ENCODE measurements around the gene ENTPD7. TPM values are rescaled to one million over a fixed set of nuclear protein-coding genes. Genes with fewer than 3 reads are reported as not detected.

Gene ENTPD7
- total RNA-seq, 2 experiments from 2014 or later: 6.9 to 7.6 TPM

DNA sequence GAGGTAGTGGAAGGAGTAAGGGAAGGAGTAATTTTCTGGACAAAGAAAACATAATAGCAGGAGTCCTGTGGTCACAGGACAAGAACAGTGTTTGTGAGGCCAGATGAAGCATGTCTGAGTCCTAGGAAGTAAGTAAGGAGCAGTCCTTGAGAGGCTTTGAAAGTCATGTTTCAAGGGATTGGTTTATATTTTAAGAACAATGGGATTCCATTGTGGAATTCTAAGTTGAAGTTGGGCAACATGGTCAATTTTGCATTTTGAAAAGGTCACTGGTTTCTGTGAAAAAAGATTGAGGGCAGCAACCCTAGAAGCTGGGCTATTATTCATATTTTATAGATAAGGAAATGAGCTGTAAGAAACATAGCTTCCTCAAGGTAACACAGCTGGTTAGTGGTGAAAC, 28.3 kb upstream of the ENTPD7 start:
- ChIA-PET CTCF (no interaction called here), POLR2A (no interaction called here)

GRCh38 chr10:99631496-99631895, 27.8 kb upstream of the ENTPD7 start:
- ChIA-PET CTCF (no interaction called here), POLR2A (no interaction called here)

DNA sequence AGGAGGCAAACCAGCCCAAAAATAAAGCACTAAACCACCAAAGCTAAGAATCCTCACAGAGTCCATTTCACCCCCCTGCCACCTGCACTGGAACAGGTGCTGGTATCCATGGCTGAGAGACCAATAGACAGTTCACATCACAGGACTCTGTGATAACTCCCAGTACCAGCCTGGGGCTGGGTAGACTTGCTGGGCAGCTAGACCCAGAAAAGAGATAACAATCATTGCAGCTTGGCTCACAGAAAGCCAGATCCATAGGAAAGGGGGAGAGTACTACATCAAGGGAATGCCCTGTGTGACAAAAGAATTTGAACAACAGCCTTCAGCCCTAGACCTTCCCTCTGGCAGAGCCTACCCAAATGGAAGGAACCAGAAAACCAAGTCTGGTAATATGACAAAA, 25.5 kb upstream of the ENTPD7 start:
- CTCF ChIA-PET: no interaction called here
- POLR2A ChIA-PET: no interaction called here

DNA sequence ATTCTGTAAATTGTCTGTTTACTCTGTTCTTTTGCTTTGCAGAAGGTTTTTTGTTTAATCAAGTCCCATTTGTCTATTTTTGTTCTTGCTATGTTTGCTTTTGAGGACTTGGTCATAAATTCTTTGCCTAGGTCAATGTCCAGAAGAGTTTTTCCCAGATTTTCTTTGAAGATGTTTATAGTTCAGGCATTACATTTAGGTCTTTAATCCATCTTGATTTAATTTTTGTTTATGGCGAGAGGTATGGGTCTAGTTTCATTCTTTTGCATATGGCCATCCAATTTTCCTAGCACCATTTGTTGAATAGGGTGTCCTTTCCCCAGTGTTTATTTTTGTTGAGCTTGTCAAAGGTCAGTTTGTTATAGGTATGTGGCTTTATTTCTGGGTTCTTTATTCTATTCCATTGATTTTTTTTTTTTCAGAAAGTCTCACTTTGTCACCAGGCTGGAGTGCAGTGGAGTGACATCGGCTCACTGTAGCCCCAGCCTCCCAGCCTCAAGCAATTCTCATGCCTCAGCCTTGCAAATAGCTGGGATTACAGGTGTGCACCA, 11.6 kb upstream of the ENTPD7 start:
- CTCF ChIA-PET: no interaction called here
- POLR2A ChIA-PET: interaction anchor here (0.7 kb wide), 1 partner anchor 15 kb away, joined by 3 read pairs; no protein-coding TSS in a partner anchor

DNA sequence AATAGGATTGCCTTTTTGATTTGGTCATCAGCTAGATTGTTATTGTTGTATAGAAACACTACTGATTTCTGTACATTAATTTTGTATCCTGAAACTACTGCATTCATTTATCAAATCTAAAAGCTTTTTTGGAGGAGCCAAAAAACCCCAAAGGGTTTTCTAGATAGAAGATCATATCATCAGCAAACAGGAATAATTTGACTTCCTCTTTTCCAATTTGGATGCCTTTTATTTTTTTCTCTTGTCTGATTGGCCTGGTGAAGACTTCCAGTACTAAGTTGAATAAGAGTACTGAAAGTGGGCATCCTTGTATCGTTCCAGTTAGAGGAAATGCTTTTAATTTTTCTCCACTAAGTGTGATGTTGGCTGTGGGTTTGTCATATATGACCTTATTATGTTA, 10.6 kb upstream of the ENTPD7 start:
- ChIA-PET POLR2A (no interaction called here), CTCF (no interaction called here)

GRCh38 chr10:99652800-99653390, 6.4 kb upstream of the ENTPD7 start:
- POLR2A ChIA-PET: no interaction called here
- CTCF ChIA-PET: no interaction called here

DNA sequence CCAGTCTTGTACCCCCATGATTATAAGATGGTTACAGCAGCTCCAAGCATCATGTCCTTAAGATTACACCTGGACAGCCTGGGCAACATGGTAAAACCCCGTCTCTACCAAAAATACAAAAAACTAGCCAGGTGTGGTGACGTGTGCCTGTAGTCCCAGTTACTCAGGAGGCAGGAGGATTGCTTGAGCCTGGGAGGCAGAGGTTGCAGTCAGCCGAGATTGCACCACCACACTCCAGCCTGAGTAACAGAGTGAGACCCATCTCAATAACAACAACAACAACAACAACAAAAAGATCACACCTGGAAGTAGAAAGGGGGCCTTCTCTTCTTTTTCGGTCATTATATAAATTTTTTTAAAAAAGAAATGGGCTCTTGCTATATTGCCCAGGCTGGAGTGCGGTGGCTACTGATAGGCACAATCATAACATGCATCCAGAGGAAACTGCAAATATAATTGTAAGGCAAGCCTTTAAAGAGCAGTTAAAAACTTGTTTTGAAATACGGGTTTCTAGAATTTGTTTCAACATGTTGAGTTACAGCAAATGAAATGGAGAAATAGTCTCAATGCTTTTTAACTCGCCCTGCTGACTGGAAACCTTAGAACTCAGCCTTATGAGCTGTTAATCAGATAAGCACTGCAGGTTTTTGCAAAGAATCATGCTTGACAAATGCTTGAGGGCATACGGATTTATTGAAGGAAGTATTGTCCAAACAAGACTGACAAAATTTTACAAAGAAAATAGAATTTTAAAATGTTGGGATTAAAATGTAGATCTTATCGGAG, 4.7 kb upstream of the ENTPD7 start:
- ChIA-PET CTCF (no interaction called here), POLR2A (interaction anchor here (1.0 kb wide), 1 partner anchor 33 kb away, joined by 3 read pairs; no protein-coding TSS in a partner anchor)

DNA sequence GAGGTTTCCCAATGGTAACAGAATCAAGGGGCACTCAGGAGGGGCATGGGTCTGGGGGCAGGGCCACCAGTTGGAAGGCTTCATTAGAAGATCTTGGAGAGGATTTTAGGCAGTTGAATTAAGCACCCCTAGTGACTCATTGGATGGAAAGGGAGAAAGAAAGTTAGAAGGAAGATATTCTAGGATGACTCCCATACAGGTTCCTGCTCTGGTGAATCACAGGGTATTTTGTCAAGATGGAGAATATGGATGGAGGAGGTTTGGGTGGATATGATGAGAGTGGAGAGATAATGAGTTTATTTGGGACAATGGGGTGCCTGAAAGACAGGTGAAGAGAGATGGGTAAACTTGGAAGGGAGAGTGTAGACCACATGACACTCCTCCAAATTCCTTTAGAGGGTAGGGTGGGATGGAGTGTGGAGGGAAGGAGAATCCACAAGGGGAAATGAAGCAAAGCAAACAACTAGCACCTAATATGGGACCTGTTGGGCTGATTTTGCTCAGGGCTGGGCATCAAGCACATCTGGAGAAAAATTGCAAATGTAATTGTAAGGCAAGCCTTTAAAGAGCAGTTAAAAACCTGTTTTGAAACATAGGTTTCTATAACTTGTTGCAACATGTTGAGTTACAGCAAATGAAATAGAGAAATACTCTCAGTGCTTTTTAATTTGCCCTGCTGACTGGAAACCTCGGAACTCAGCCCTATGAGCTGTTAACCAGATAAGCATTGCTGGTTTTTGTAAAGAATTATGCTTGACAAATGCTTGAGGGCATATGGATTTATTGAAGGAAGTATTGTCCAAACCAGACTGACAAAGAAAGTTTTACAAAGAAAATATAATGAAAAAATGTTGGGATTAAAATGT, 2.9 kb upstream of the ENTPD7 start:
- ChIA-PET CTCF (no interaction called here), POLR2A (no interaction called here)

GRCh38 chr10:99658622-99659030, 683 bp upstream of the ENTPD7 start:
- CTCF ChIA-PET: interaction anchor here (0.9 to 1.8 kb wide), 5 partner anchors 37 to 223 kb away, joined by 3 to 6 read pairs (median 4); no protein-coding TSS in a partner anchor
- POLR2A ChIA-PET: interaction anchor here (0.7 to 2.5 kb wide), 3 partner anchors 36 to 1308 kb away, joined by 3 to 21 read pairs (median 3); partner anchors contain the start of gene SLC25A28

GRCh38 chr10:99659868-99660366, 608 bp downstream of the ENTPD7 start:
- CTCF ChIA-PET: interaction anchor here (1.1 to 1.8 kb wide), 3 partner anchors 17 to 224 kb away, joined by 5 to 6 read pairs (median 6); no protein-coding TSS in a partner anchor
- POLR2A ChIA-PET: interaction anchor here (0.6 to 2.5 kb wide), 4 partner anchors 40 to 191 kb away, joined by 3 to 21 read pairs (median 4); partner anchors contain the start of gene SLC25A28

GRCh38 chr10:99660662-99661376, 1.5 kb downstream of the ENTPD7 start:
- POLR2A ChIA-PET: interaction anchor here (0.6 to 2.5 kb wide), 3 partner anchors 41 to 192 kb away, joined by 3 to 21 read pairs (median 4); partner anchors contain the start of gene SLC25A28
- CTCF ChIA-PET: interaction anchor here (1.1 kb wide), 1 partner anchor 16 kb away, joined by 5 read pairs; no protein-coding TSS in a partner anchor

DNA sequence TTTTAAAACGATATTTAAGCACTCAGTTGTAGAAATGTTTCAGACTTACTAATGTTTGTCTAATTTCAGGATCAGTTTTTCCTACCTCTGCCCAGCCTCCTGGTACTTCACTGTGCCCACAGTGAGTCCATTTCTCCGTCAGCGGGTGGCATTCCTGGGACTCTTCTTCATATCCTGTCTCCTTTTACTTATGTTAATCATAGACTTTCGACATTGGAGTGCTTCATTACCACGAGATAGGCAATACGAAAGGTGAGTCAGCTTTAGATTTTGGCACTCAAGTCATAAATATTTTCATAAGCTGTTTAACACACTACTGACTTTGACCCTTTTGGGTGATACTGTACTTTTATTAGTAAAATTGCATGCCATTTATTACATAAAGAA, 2.1 kb downstream of the ENTPD7 start:
- ChIA-PET CTCF (no interaction called here), POLR2A (interaction anchor here (0.6 kb wide), 1 partner anchor 52 kb away, joined by 4 read pairs; no protein-coding TSS in a partner anchor)

DNA sequence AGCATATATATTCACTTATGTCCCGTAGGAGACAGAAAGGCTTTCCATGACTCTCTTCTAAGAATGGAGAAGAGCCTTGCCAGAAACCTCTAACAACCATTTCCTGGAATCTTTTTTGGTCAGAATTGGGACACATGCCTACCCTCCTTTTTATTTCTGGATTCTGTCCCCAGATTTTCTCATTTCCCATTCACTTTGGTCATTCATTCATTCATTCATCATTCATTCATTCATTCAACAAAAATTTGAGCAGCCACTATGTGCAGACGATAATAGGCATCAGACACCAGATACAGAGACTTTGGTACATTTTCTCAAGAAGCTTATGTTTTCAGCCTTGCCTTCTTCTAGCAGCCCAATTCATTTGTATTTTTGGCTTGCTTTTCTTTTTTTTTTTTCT, 6.0 kb downstream of the ENTPD7 start:
- ChIA-PET CTCF (interaction anchor here (0.5 kb wide), 1 partner anchor 201 kb away, joined by 3 read pairs; no protein-coding TSS in a partner anchor), POLR2A (no interaction called here)

DNA sequence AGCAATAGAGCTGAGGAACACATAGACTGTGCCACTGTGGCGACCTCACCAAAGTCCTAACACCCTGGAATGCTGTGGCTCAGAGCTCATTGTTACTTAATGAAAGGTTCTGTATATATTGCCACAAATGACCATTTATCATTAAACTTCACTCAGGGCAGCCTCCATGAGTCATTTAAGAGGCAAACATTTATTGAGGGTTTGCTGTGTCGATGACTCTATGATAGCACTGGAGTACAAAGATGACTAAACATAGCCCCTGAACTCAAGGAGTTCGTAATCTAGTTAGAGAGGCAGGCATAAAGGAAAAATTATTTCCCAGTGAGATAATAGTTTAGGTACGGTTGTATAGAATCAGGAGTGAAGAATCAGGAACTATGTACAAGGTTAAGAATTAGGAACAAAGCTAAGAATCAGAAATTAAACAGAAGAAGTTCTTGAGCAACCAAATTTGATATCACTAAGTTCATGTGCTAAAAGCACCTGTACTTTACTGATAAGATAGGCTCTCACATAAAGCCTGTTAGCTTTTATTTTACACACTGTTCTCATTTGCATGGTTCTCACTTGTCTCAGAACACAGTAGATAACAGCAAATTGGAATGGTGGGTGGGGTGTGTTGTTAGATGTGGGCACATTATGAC, 7.9 kb downstream of the ENTPD7 start:
- POLR2A ChIA-PET: interaction anchor here (0.5 kb wide), 1 partner anchor 1245 kb away, joined by 3 read pairs; no protein-coding TSS in a partner anchor
- CTCF ChIA-PET: interaction anchor here (1.1 kb wide), 1 partner anchor 62 kb away, joined by 3 read pairs; no protein-coding TSS in a partner anchor

DNA sequence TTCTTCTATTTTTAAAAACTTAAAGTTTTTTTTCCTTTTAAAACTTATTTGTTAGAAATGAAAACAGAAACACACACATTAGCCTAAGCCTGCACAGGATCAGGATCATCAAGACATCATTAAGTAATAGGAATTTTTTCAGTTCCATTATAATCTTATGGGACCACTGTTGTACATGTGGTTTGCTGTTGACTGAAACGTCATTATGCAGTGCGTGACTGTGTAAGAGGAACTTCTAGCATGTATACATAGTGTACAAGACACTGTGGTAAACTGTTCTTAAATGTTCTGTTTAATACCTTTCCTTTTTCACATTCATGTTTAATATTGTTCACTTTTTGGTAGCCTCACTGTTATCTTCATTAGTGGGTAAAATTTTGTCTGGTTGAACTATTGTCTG, 12.1 kb downstream of the ENTPD7 start:
- POLR2A ChIA-PET: no interaction called here

DNA sequence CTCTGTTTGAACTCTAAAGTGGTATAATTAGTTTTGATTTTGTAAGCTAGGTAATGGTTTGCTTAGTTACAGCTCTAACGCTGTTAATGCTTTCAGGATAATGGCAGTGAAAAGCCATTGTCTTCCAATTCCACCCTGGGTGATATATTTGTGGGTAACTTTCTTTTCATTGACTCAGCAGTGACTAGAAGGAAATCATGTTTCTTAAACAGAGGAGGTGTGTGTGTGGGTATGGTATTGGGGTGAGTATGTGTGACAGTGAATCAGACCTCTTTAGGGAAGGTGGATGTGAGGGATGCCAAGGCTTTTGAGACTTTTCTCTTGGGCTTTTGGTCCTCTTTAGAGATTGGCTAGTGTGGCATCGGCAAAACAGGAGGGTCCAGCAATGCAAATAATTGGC, 13.6 kb downstream of the ENTPD7 start:
- POLR2A ChIA-PET: no interaction called here
- CTCF ChIA-PET: no interaction called here

More for the DNA sequence above, 12.1 kb downstream of the ENTPD7 start:
- CTCF ChIA-PET: no interaction called here

GRCh38 chr10:99673492-99673891, 14.2 kb downstream of the ENTPD7 start:
- CTCF ChIA-PET: no interaction called here
- POLR2A ChIA-PET: no interaction called here

DNA sequence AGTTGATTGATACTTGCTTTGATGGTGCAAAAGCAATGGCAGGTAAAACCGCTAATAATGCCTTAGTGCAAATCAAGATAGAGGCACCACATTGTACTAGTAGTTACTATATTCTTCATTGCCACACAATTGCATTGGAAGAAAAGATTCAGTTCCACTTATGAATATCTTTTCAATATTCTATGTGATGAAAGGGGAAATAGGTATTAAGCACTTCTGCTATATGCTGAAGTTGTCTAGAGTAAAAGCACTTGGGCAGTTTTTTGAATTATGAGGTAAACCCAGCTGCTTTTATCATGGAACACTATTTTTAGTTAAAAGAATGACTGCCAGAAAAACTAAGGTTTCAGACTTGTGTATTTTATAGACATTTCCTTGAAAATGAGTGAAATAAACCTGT, 15.5 kb downstream of the ENTPD7 start:
- POLR2A ChIA-PET: no interaction called here

More for the DNA sequence above, 15.5 kb downstream of the ENTPD7 start:
- CTCF ChIA-PET: no interaction called here

Data from activated CD8-positive, alpha-beta memory T cell treated with anti-CD3 and anti-CD28 coated beads for 36 hours (primary cell).